Measurements from ENCODE around the gene B3GALT6.

Gene B3GALT6

DNA sequence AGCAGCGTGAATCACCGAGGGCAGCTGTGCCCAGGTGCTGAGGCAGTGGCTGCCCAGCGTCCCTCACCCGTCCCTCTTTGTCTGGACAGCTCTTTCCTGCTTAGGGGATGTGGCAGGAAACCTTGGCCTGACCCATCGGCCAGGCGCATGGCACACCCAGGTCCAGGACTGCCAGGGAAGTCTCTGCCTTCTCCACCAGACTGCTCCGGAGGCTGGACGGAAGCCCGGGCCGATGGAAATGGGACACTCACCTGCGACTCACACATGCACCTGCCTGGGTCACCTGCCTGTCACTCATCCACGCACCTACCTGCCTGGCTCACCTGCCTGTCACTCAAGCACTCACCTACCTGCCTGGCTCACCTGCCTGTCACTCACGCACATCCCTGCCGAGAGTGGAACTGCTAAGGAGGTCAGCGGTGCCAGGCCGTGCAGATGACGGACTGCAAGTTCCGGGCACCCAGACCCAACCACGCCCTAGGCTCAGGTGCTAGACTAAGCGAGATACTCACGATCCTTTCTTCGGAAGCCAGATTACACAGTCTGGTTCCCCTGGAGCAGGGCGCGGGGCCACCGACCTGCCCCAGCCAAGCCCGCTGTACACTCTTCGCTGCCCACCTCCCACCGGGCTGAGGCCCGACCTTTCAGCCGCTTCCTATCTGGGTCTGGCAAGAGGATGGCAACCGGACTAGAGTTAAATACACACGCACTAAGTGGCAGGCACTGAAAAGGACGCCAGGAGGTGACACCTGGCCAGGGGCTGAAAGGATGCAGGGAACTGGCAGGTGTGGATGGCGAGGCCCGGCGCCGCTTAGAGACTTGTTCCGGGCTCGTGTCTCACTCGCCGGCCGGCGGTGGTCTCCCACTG, 40.5 kb downstream of the B3GALT6 start:
- no peak for FAIRE-seq
- DNase-seq (ENCODE audit: insufficient read length, low spot score) = no peak
- no peak for TF ChIP-seq POLR2A (IDR thresholded peaks at IDR 0.05; ENCODE audit: low read depth, low read length)

DNA sequence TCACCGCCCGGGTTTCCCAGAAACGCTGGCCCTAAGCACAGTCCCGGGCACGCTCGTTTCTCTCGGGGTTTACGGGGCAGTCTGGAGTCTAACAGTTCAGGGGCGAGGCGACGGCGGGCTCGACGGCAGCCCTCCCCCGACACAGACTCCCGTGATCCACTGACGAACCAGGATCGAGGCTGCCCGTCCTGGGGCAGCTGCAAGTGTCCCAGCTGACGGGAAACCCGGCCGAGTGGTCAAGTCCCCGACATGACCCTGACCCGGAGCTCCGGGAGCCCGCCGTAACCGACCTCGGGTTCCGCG, 41.1 kb downstream of the B3GALT6 start:
- TF ChIP-seq POLR2A (IDR thresholded peaks at IDR 0.05; ENCODE audit: low read depth, low read length) = no peak
- FAIRE-seq (no peak), DNase-seq (ENCODE audit: insufficient read length, low spot score) (no peak)

DNA sequence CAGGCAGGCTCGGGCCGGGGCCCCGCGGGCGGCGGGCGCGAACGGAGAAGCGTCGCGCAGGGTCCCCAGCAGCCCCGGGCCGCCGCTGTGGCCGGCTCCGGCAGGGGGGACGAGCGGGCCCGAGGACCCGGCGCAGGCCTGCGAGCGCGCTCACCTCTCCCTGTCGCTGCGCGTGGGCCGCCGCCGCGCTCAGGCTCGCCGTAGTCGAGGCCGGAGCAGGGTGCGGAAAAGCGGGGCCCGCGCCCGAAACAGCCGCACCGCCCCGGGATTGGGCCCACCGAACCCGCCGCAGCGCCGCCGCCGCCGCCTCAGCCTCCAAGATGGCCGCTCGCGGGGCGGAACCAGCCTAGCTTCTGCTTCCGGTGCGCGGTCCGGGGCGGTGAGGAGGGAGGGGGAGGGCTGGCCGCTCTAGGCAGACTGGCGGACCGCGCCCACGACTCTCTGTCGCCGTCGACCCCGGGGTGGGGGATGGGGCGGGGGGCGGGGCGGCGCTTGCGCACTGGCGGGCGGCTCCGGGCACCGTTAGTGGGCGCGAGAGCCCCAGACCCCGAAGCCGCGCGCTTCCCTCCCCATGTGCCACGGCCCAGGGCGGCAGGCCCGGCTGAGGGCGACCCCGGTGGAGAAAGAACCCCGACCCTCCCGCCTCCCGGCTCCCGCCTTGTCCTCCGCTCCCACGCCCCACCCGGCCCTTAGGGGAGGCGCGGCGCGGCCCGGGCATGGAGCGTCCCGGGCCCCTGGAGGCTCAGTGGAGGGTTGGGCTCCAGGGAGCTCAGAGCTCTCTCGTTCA, 41.7 kb downstream of the B3GALT6 start, which contains the start of gene UBE2J2:
Gene UBE2J2, minus strand, starts transcription at position 343 of the 787 bp plus-strand sequence. CDS start 5,862 bp downstream, outside the sequence.
- DNase-seq (ENCODE audit: insufficient read length, low spot score) (peak; percentile 77), FAIRE-seq (no peak)
- TF ChIP-seq POLR2A (IDR thresholded peaks at IDR 0.05; ENCODE audit: low read depth, low read length) = peak; percentile 26; the same call in 1 of the 2 replicates

DNA sequence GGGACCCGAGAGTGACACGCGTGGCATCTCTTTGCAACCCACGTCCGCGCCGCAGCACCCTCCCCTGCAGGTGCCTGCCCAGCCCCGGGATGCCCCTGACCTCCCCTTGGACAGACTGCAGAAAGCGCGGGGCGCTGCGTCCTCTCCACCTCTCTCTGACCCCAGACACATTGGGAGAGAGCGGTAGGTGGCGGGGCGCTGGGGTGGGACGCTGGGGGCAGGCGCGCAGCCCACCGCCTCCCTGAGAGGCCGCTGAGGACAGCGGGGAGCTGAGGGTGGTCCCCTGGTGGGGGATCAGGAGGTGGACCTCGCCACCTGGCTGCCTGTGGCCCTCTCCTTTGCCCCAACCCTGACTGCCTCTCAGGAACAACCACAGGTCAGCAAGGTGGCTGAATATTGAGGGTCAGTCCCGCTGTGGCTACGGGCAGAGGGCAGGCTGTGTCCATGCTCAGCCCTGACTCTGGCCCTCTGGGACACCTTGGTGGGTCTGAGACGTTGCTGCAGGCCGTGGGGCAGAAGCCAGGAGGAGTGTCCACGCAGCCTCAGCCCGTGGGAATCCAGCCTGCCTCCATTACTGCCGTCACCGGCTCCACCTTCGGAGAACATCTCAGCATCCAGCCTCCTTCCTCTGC, 42.4 kb downstream of the B3GALT6 start:
- no peak for TF ChIP-seq POLR2A (IDR thresholded peaks at IDR 0.05; ENCODE audit: low read depth, low read length)
- FAIRE-seq (no peak), DNase-seq (ENCODE audit: insufficient read length, low spot score) (no peak)

DNA sequence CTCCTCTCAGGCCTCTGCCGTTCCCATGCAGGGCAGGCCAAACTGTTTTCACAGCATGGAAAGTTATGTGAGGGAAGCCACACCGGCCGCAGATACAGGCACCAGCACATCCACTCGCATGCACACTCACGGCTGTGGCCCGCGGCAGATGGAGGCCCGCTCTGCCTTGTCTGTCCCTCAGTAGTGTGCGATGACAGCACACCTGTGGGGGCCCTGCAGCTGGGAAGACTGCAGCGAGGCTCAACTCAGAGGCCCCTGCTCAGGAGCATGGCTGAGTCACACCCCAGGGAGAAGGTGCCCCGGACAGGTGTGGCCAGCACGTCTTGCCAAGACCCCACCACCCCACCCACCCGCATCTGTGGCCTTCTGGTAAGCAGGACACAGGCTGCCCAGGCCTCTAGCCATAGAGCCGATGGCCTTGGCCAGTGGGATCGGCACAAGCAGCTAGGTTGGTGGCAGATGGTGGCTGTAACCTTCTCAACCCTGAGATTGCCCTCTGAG, 42.9 kb downstream of the B3GALT6 start:
- no peak for TF ChIP-seq POLR2A (IDR thresholded peaks at IDR 0.05; ENCODE audit: low read depth, low read length)
- DNase-seq (ENCODE audit: insufficient read length, low spot score) (no peak), FAIRE-seq (no peak)

DNA sequence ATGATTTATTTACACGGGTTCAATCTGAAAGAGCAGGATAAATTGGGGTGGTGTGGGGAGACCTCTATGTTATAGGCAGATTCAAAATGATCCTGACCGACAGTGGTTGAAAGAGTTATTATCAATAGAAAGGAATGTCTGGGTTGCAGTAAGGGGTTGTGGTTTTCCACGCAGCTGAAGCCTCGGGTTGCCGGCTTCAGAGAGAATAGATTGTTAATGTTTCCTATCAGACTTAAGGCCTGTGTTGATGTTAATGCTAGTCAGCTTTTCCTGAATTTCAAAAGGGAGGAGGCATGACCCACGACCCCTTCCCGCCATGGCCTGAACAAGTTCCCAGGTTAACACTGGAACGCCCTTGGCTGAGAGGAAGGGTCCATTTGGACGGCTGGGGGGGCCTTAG, 43.8 kb downstream of the B3GALT6 start:
- DNase-seq (ENCODE audit: insufficient read length, low spot score) = no peak
- no peak for FAIRE-seq
- no peak for TF ChIP-seq POLR2A (IDR thresholded peaks at IDR 0.05; ENCODE audit: low read depth, low read length)

DNA sequence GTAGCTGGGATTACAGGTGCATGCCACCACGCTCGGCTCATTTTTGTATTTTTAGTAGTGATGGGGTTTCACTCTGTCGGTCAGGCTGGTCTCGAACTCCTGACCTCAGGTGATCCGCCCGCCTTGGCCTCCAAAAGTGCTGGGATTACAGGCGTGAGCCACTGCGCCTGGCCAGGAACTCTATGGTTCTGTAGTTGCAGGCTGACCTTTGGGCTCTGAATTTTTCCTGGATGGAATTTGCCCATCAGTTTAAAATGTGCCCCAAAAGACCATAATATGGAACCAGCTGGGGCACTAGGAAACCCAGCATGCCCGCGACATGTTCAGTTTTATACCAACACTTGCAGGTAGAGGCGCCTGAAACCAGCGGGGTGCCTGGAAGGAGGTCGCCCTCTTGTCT, 46.6 kb downstream of the B3GALT6 start:
- DNase-seq (ENCODE audit: insufficient read length, low spot score) (no peak), FAIRE-seq (no peak)
- TF ChIP-seq POLR2A (IDR thresholded peaks at IDR 0.05; ENCODE audit: low read depth, low read length) = no peak

DNA sequence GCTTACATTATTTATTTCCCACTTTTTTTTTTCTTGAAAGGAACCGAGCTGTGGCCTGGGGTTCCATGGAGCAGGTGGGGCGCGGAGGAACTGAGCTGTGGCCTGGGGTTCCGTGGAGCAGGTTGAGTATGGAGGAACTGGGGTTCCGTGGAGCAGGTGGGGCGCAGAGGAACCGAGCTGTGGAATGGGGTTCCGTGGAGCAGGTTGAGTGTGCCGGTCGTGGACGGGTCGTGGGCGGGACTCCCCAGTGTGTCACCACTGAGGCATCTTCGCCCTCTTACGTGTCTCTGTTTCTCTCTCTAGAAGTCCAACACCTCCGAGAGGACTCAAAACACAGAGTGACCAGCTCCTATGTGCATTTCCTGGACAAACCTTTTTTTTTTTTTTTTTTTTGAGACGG, 47.0 kb downstream of the B3GALT6 start:
- DNase-seq (ENCODE audit: insufficient read length, low spot score) (no peak), FAIRE-seq (no peak)
- no peak for TF ChIP-seq POLR2A (IDR thresholded peaks at IDR 0.05; ENCODE audit: low read depth, low read length)

DNA sequence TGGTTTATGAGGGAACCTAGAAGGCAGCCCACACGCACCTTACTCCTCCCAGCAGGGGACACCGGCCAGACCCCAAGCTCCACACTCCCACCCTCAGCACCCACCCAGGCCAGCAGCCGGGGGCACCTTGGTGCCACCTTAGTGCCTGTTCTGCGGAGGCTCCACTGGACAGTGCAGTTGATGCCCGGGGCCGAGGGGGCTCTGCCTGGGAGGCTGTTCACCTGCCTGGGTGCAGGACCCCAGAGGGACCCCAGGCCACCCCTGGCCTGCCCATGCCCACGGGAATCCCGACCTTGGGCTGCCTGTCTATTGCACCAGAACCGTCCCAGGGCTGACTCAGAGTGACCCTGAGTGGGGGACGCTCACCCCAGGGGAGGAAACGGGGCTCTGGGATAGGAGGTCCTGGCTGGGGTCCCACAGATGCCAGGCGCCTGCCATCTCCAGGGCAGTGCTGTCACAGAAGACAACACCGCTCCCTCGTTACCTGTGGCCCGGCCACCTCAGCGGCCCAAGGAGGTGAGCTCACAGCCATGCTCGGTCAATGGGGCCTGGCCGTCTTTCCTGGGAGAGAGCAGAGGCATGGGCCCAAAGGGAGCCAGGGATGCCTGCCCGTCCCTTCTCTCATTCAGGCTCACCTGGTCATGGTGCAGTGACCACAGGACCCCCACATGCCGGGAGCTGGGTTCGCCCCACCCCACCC, 48.9 kb downstream of the B3GALT6 start:
- FAIRE-seq = no peak
- TF ChIP-seq POLR2A (IDR thresholded peaks at IDR 0.05; ENCODE audit: low read depth, low read length) = no peak
- DNase-seq (ENCODE audit: insufficient read length, low spot score) = no peak

DNA sequence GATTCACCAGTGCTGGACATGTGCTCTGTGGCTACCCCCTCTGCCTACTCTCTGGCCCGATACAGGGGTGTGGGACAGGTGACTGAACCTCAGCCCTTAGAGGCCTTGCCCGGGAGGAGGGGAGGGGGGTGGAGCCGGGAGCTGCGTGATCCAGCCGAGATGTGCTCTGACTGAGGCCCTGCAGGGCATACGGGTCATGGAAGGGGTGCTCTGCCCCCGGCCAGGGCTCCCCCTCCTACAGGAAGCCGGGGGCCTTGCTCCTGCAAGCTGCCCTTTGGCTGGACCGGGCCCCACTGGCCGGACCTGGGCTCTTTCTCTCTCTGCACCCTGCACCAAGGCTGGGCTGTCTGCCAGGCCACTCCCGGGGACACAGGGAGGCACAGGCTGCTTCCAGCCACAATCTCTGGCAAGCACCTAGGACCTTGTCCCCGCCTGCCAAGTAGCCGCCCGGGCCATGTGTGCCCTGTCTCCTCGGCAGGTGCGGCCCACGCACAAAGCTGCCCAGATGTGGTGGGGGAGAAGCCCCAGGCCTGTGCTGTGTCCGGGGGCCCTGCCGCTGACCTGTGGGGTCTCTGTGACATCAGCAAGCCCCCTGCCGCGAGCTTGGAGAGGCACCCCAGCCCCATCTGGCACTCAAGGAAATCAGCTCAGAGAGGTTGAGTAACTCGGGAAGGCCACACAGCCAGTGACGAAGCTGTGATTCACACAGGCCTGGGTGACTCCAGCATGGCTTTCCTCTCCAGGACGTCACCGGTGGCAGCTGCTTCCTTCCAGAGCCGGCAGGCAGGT, 49.7 kb downstream of the B3GALT6 start:
- no peak for FAIRE-seq
- peak; percentile 91 for DNase-seq (ENCODE audit: insufficient read length, low spot score)
- no peak for TF ChIP-seq POLR2A (IDR thresholded peaks at IDR 0.05; ENCODE audit: low read depth, low read length)

DNA sequence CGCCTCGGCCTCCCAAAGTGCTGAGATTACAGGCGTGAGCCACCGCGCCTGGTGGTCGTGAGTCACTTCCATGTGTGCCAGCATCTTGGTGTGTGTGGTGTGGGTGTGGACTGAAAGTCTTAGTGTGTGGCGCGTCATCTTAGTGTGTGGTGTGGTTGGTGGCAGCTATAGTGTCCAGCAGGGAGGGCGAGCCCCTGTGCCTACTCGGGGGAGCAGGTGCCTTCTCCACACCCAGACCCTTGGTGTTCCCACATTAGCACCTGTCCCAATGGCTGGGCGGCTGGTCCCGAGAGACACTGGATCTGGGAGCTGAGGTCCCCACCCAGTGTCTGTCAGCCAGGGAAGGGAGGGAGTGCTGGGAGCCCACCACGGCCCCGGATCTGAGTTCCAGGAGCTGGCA, 51.0 kb downstream of the B3GALT6 start:
- no peak for DNase-seq (ENCODE audit: insufficient read length, low spot score)

DNA sequence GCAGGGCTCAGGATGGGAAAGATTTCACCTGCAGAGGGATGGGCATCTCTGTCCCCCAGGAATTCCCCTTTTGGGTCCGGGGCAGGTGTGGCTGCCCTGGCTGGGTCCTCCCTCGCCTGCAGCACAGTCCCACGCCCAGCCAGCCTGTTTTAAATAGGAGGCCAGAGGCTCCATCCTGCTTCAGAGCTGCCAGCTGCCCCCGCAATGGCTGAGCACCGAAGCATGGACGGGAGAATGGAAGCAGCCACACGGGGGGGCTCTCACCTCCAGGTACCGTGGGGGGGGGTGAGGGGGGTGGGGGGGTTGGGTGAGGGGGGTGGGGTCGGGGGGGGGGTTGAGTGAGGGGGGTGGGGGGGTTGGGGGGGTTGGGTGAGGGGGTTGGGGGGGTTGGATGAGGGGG, 51.8 kb downstream of the B3GALT6 start:
- FAIRE-seq (no peak), DNase-seq (ENCODE audit: insufficient read length, low spot score) (no peak)
- no peak for TF ChIP-seq POLR2A (IDR thresholded peaks at IDR 0.05; ENCODE audit: low read depth, low read length)

More for the DNA sequence above, 51.0 kb downstream of the B3GALT6 start:
- FAIRE-seq = no peak
- no peak for TF ChIP-seq POLR2A (IDR thresholded peaks at IDR 0.05; ENCODE audit: low read depth, low read length)
